CD14-positive monocyte (primary cell): ENCODE data around the gene RASIP1. TPM values are rescaled to one million over a fixed set of nuclear protein-coding genes. Genes with fewer than 3 reads are reported as not detected.

ENCODE experiments used
- DNase-seq, 3 donors: peaks; one replicate each; pipeline ENCODE4 v3.0.0-alpha.2; 2011 to 2022
- H2AFZ ChIP-seq: 2 replicates; pipeline ENCODE4 v1.6.0; 2012; ENCODE audit warnings: mild to moderate bottlenecking, low read depth, low read length, inconsistent platforms; ENCODE audit not compliant: insufficient read depth, poor library complexity, severe bottlenecking
- H3K27ac ChIP-seq, 2 donors: 1 replicate in 1 of 2; 2 replicates in 1 of 2; pipeline ENCODE4 v1.5.1; 2012 to 2013; ENCODE audit warnings: low read length in 2 of 2, control low read depth in 1 of 2, inconsistent platforms in 1 of 2, low read depth in 1 of 2, mild to moderate bottlenecking in 1 of 2
- H3K27me3 ChIP-seq, 2 donors: one replicate each; pipeline versions ENCODE4 v1.6.0 to v1.6.1; 2011 to 2013; ENCODE audit warnings: low read length in 2 of 2; ENCODE audit not compliant: control insufficient read depth in 2 of 2, insufficient read depth in 2 of 2
- H3K36me3 ChIP-seq, 2 donors: replicated peaks in 1 of 2; 1 replicate in 1 of 2; 2 replicates in 1 of 2; pipeline versions ENCODE4 v1.5.1 to v1.6.1; 2012 to 2013; ENCODE audit warnings: low read length in 2 of 2, control low read depth in 1 of 2, inconsistent platforms in 1 of 2, mild to moderate bottlenecking in 1 of 2; ENCODE audit not compliant: insufficient read depth in 2 of 2, control insufficient read depth in 1 of 2
- H3K4me1 ChIP-seq, 2 donors: 1 replicate in 1 of 2; 2 replicates in 1 of 2; pipeline versions ENCODE4 v1.5.1 to v1.6.1; 2012 to 2013; ENCODE audit warnings: low read length in 2 of 2, control low read depth in 1 of 2, inconsistent platforms in 1 of 2, mild to moderate bottlenecking in 1 of 2, moderate library complexity in 1 of 2; ENCODE audit not compliant: insufficient read depth in 2 of 2, control insufficient read depth in 1 of 2
- H3K4me2 ChIP-seq: replicated peaks from 2 replicates; pipeline ENCODE3; 2012; ENCODE audit warnings: low read length, moderate library complexity, mild to moderate bottlenecking; ENCODE audit not compliant: poor library complexity, severe bottlenecking; ENCODE audit errors: extremely low read depth
- H3K4me3 ChIP-seq, 3 experiments: fragments of 200-600 bp in 1 of 3; sonication (generic) in 1 of 3; replicated peaks in 1 of 3; 1 replicate in 2 of 3; 2 replicates in 1 of 3; pipeline ENCODE4 v1.5.1; 2011 to 2013; ENCODE audit warnings: low read length in 3 of 3, mild to moderate bottlenecking in 3 of 3, control low read depth in 2 of 3, low read depth in 2 of 3, inconsistent platforms in 1 of 3, moderate library complexity in 1 of 3
- H3K79me2 ChIP-seq: 2 replicates; pipeline ENCODE4 v1.6.0; 2012; ENCODE audit warnings: mild to moderate bottlenecking, control low read depth, inconsistent platforms, low read length, moderate library complexity; ENCODE audit not compliant: insufficient read depth
- H3K9ac ChIP-seq: 2 replicates; pipeline ENCODE4 v1.6.0; 2017; ENCODE audit warnings: low read length, mild to moderate bottlenecking; ENCODE audit not compliant: insufficient read depth, poor library complexity, severe bottlenecking
- H3K9me3 ChIP-seq, 2 donors: replicated peaks in 1 of 2; 1 replicate in 1 of 2; 2 replicates in 1 of 2; pipeline versions ENCODE4 v1.5.1 to v1.6.1; 2012 to 2013; ENCODE audit warnings: low read length in 2 of 2, control low read depth in 1 of 2; ENCODE audit not compliant: control insufficient read depth in 1 of 2, insufficient read depth in 1 of 2
- H4K20me1 ChIP-seq: 2 replicates; pipeline ENCODE4 v1.6.0; 2012; ENCODE audit warnings: mild to moderate bottlenecking, low read length, control low read depth, moderate library complexity; ENCODE audit not compliant: insufficient read depth
- H3K27ac Mint-ChIP-seq, 7 donors: one replicate each; pipeline ENCODE4 v1.8.0; 2020; ENCODE audit warnings: mild to moderate bottlenecking in 7 of 7, mixed read lengths in 7 of 7, moderate library complexity in 6 of 7, inconsistent platforms in 2 of 7
- H3K27me3 Mint-ChIP-seq, 3 donors: one replicate each; pipeline ENCODE4 v1.8.0; 2021 to 2022; ENCODE audit warnings: low read depth in 3 of 3, mild to moderate bottlenecking in 3 of 3, mixed read lengths in 3 of 3, moderate library complexity in 3 of 3, inconsistent platforms in 1 of 3
- H3K36me3 Mint-ChIP-seq, 2 donors: one replicate each; pipeline ENCODE4 v1.8.0; 2020; ENCODE audit warnings: mixed read lengths in 2 of 2, inconsistent platforms in 1 of 2, mild to moderate bottlenecking in 1 of 2
- H3K4me1 Mint-ChIP-seq: one replicate; pipeline ENCODE4 v1.8.0; 2020; ENCODE audit warnings: mild to moderate bottlenecking, mixed read lengths
- H3K4me3 Mint-ChIP-seq, 2 donors: one replicate each; pipeline ENCODE4 v1.8.0; 2020; ENCODE audit warnings: mild to moderate bottlenecking in 2 of 2, mixed read lengths in 2 of 2, moderate library complexity in 1 of 2
- H3K9me3 Mint-ChIP-seq, 7 donors: one replicate each; pipeline ENCODE4 v1.8.0; 2020 to 2022; ENCODE audit warnings: mixed read lengths in 7 of 7, mild to moderate bottlenecking in 6 of 7, moderate library complexity in 6 of 7, inconsistent platforms in 2 of 7
- CTCF ChIP-seq: fragments of 200-600 bp; IDR thresholded peaks from one replicate; pipeline ENCODE4 v1.8.0; 2022; ENCODE audit warnings: antibody characterized with exemption, mild to moderate bottlenecking
- WGBS: methylation state at CpG from one replicate; pipeline ENCODE4 v1.1.5; 2013; ENCODE audit warnings: missing lambda C conversion rate; ENCODE audit not compliant: insufficient coverage; 5-methylcytosine and 5-hydroxymethylcytosine counted together
- intact Hi-C, 2 donors: fragments of 100-400 bp; cut with micrococcal nuclease; formaldehyde crosslinking; loops; one replicate each; pipeline versions ENCODE4 v1.15.0 to v1.15.1; 2023
- polyA plus RNA-seq, 3 donors: library from polyadenylated mRNA; depleted of rRNA in 1 of 3; unstranded in 2 of 3; stranded (reverse) in 1 of 3; fragments of 300-500 nt in 2 of 3; fragments of >200 nt in 1 of 3; fragmentation: Illumina TruSeq in 2 of 3; gene quantifications; 1 replicate in 2 of 3; 2 replicates in 1 of 3; pipeline ENCODE4 v1.2.3, GENCODE V29; 2012 to 2021

The RASIP1 gene
- polyA plus RNA-seq, 3 donors: 1.2 TPM; not detected in 2

GRCh38 chr19:48750351-48750750 is 9.9 kb upstream of the RASIP1 start:
- peaks cover 7 to 28% (median 19%) of the 10 kb centered on the region in 7 donors for H3K9me3 Mint-ChIP-seq
- H3K4me1 ChIP-seq: peaks cover 14 to 28% of the 10 kb centered on the region in 2 donors
- H4K20me1 ChIP-seq: no peaks in the 10 kb centered on the region

GRCh38 chr19:48749571-48750198 is 9.3 kb upstream of the RASIP1 start:
- no peak overlapping the region for H3K9ac ChIP-seq
- peaks cover 10 to 12% of the 10 kb centered on the region in 2 donors for H3K9me3 ChIP-seq
- no peak overlapping the region for H3K4me3 ChIP-seq
- H3K27me3 Mint-ChIP-seq: peaks cover 53 to 87% (median 67%) of the 10 kb centered on the region in 3 donors
- no peak overlapping the region for H3K4me2 ChIP-seq
- no peaks in the 10 kb centered on the region for H4K20me1 ChIP-seq
- H2AFZ ChIP-seq: no peak overlapping the region
- no peak overlapping the region for H3K27ac ChIP-seq
- no peak overlapping the region for H3K27ac Mint-ChIP-seq
- H3K36me3 Mint-ChIP-seq: peaks cover 3 to 5% of the 10 kb centered on the region in 2 donors
- H3K36me3 ChIP-seq: no peaks in the 10 kb centered on the region
- peaks cover 8 to 32% (median 23%) of the 10 kb centered on the region in 7 donors for H3K9me3 Mint-ChIP-seq
- intact Hi-C loops: no loop called here
- 87% methylated on average over 3 of the region's 4 CpGs for WGBS
- no peak for DNase-seq
- peaks cover 14 to 28% of the 10 kb centered on the region in 2 donors for H3K4me1 ChIP-seq
- no peak for TF ChIP-seq CTCF
- H3K27me3 ChIP-seq: peaks cover 17 to 63% of the 10 kb centered on the region in 2 donors
- H3K79me2 ChIP-seq: no peaks in the 10 kb centered on the region
- peaks cover 34% of the 10 kb centered on the region for H3K4me1 Mint-ChIP-seq
- no peak overlapping the region for H3K4me3 Mint-ChIP-seq

More at GRCh38 chr19:48750351-48750750, 9.9 kb upstream of the RASIP1 start:
- H3K36me3 ChIP-seq: no peaks in the 10 kb centered on the region
- WGBS: 97% methylated on average over 29 of the region's 31 CpGs
- H3K4me2 ChIP-seq: no peak overlapping the region
- Mint-ChIP-seq H3K36me3 (peaks cover 3 to 5% of the 10 kb centered on the region in 2 donors), H3K27me3 (peaks cover 54 to 86% (median 66%) of the 10 kb centered on the region in 3 donors), H3K27ac (peak overlapping the region in 1 of 7 donors; percentile 5), H3K4me1 (peaks cover 33% of the 10 kb centered on the region), H3K4me3 (peak overlapping the region in 1 of 2 donors; percentile 21)
- peaks cover 5 to 7% of the 10 kb centered on the region in 2 donors for H3K9me3 ChIP-seq
- H3K27me3 ChIP-seq: peaks cover 17 to 62% of the 10 kb centered on the region in 2 donors
- intact Hi-C loops: no loop called here
- H3K27ac ChIP-seq: no peak overlapping the region
- no peak for TF ChIP-seq CTCF
- no peaks in the 10 kb centered on the region for H3K79me2 ChIP-seq
- H3K9ac ChIP-seq: no peak overlapping the region
- no peak for DNase-seq
- no peak overlapping the region for H3K4me3 ChIP-seq
- no peak overlapping the region for H2AFZ ChIP-seq
